Epithelial cell of proximal tubule (primary cell): ENCODE measurements around the gene KLLN. TPM values are rescaled to one million over a fixed set of nuclear protein-coding genes. Genes with fewer than 3 reads are reported as not detected.
"Not testable (repeated sequence)": the region's sequence is repeated elsewhere in the genome, so short reads cannot be mapped to it uniquely, and the experiment has no call there.

Source experiments
- DNase-seq: peaks from one replicate; pipeline ENCODE4 v3.0.0-alpha.2; 2011; ENCODE audit warnings: low read depth
- H3K4me3 ChIP-seq: 2 replicates; pipeline ENCODE4 v1.5.1; 2011; ENCODE audit warnings: low read depth, mild to moderate bottlenecking, low read length
- CTCF ChIP-seq: conservative IDR thresholded peaks from 2 replicates; pipeline ENCODE4 v1.5.1; 2012; ENCODE audit warnings: low read depth, mild to moderate bottlenecking, low read length
- total RNA-seq: library from RNA; depleted of rRNA; stranded (reverse); fragments of >200 nt; gene quantifications from 2 replicates; pipeline ENCODE4 v1.2.3, GENCODE V29; 2015

The KLLN gene
- total RNA-seq, 1 donor from 2014 or later: 0.06 TPM

- no peak for DNase-seq
- H3K4me3 ChIP-seq: no peak overlapping the region
- TF ChIP-seq CTCF: no peak
Measured at GRCh38 chr10:87886635-87887034, 23.3 kb upstream of the KLLN start.

GRCh38 chr10:87882555-87883294 is 19.4 kb upstream of the KLLN start:
- H3K4me3 ChIP-seq: no peak overlapping the region
- no peak for DNase-seq
- TF ChIP-seq CTCF: no peak

GRCh38 chr10:87881373-87882059 is 18.2 kb upstream of the KLLN start:
- DNase-seq: not testable (repeated sequence)

DNA sequence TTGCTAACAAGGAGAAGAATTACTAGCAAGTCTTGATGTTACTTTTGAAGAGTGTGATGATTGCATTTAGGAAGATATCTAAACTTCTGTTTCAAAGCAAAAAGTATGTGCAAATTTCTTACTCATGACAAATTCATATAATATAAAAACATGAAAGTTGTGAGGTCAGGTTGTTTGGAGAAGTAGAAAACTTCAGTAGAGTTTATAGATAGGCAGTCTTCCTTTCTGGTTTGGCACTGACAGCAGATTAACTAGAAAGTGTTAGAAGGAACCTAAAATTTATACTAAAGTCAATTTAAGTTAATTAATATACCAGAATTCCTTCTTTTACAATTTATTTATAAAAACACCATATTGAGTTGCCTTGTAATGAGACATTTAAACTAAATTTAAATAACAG is 17.0 kb upstream of the KLLN start:
- TF ChIP-seq CTCF: no peak

More at GRCh38 chr10:87881373-87882059, 18.2 kb upstream of the KLLN start:
- H3K4me3 ChIP-seq: not testable (repeated sequence)

GRCh38 chr10:87878664-87879459 is 15.5 kb upstream of the KLLN start:
- no peak for TF ChIP-seq CTCF
- no peak for DNase-seq
- H3K4me3 ChIP-seq: no peak overlapping the region

More for the DNA sequence above, 17.0 kb upstream of the KLLN start:
- DNase-seq: no peak
- H3K4me3 ChIP-seq: no peak overlapping the region

DNA sequence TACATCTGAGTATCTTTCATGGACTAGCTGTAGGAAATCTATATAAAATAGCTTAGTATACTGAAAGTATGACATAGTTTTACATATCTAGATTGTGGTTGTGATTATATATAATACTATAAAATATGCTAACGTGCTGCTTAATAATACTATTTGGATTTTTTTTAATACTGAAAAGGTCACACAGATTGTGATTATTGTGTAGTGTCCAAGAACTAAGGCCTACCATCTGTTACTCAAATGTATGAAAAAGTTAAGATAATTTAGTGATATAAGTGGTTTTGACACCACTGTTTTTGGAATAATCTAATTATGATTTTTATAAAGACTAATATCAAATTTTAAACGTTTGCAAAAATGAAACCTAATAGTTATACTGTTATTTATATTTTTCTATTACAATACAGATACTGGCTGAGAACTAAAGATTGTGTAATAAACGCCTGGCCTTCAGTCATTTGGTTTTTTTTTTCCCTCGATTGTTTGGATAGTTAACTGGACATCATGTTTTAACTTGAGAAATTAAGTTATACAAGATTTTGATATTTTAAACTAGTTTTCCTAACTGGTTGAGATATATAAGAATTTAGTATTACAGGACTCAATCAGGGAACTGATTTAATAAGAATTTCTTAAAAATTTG is 12.7 kb upstream of the KLLN start:
- no peak overlapping the region for H3K4me3 ChIP-seq
- no peak for TF ChIP-seq CTCF
- DNase-seq: no peak

DNA sequence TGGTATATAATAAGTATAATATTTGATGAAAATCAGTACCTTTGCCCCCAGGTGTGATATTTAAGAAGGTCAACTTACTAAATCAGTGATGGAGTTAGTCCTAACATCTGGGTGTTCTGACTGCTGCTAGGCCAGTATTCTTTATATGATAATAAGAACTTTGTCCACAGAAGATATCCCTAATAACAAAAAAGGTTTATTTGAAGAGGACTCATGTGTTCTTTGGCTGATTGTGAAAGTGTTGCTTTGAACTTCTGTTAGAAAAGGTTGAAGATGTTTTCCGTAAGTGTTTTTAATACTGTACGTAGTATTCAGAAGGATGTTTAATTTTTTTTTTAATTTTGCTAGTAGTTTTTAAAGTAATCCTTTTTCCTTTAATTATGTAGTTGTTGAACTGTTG is 10.3 kb upstream of the KLLN start:
- DNase-seq: no peak
- H3K4me3 ChIP-seq: no peak overlapping the region
- no peak for TF ChIP-seq CTCF
